Measurements from ENCODE around the gene BCL2L1. TPM values are rescaled to one million over a fixed set of nuclear protein-coding genes. Genes with fewer than 3 reads are reported as not detected.

The BCL2L1 gene
- total RNA-seq, 1 donor from 2014 or later = 200 TPM

GRCh38 chr20:31723069-31723318 is 326 bp upstream of the BCL2L1 start:
- intact Hi-C loops (cut with DNase I) = loop anchor here (1.0 to 10.0 kb wide), 5 partner anchors 24 to 162 kb away; partner anchors contain the start of gene FOXS1

DNA sequence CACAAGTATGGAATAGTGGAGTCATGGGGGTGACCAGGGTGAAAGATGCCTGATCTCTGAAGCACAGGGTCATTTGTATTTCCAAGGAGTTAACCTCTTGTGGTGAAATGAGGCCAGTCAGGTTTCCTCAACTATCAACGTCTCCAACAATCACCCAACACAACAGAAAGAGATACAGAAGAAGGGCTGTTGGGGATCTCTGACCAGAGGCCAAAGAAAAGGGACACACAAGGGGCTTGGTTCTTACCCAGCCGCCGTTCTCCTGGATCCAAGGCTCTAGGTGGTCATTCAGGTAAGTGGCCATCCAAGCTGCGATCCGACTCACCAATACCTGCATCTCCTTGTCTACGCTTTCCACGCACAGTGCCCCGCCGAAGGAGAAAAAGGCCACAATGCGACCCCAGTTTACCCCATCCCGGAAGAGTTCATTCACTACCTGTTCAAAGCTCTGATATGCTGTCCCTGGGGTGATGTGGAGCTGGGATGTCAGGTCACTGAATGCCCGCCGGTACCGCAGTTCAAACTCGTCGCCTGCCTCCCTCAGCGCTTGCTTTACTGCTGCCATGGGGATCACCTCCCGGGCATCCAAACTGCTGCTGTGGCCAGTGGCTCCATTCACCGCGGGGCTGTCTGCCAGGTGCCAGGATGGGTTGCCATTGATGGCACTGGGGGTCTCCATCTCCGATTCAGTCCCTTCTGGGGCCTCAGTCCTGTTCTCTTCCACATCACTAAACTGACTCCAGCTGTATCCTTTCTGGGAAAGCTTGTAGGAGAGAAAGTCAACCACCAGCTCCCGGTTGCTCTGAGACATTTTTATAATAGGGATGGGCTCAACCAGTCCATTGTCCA is 1.0 kb downstream of the BCL2L1 start:
- Histone ChIP-seq H3K27ac (peak overlapping the region; percentile 95 to 98), H3K4me3 (peak overlapping the region; percentile 71 to 82), H3K27me3 (no peaks in the 10 kb centered on the region), H3K4me1 (peaks cover 0 to 23% of the 10 kb centered on the region in 2 donors), H3K9me3 (no peaks in the 10 kb centered on the region), H3K36me3 (peaks cover 2 to 17% of the 10 kb centered on the region in 2 donors)
- TF ChIP-seq, protein P1, sequence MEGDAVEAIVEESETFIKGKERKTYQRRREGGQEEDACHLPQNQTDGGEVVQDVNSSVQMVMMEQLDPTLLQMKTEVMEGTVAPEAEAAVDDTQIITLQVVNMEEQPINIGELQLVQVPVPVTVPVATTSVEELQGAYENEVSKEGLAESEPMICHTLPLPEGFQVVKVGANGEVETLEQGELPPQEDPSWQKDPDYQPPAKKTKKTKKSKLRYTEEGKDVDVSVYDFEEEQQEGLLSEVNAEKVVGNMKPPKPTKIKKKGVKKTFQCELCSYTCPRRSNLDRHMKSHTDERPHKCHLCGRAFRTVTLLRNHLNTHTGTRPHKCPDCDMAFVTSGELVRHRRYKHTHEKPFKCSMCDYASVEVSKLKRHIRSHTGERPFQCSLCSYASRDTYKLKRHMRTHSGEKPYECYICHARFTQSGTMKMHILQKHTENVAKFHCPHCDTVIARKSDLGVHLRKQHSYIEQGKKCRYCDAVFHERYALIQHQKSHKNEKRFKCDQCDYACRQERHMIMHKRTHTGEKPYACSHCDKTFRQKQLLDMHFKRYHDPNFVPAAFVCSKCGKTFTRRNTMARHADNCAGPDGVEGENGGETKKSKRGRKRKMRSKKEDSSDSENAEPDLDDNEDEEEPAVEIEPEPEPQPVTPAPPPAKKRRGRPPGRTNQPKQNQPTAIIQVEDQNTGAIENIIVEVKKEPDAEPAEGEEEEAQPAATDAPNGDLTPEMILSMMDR (IDR thresholded peaks at IDR 0.05) = no peak
- intact Hi-C loops (cut with DNase I) = loop anchor here (1.0 to 10.0 kb wide), 5 partner anchors 8 to 161 kb away; partner anchors contain the start of gene FOXS1
- peak in 1 of 2 donors; percentile 66 for DNase-seq (ENCODE audit: low spot score in 2 of 2)

More at GRCh38 chr20:31723069-31723318, 326 bp upstream of the BCL2L1 start:
- Histone ChIP-seq H3K36me3 (peaks cover 0 to 13% of the 10 kb centered on the region in 2 donors), H3K4me1 (peaks cover 0 to 13% of the 10 kb centered on the region in 2 donors), H3K9me3 (no peaks in the 10 kb centered on the region), H3K4me3 (peak overlapping the region; percentile 71 to 82), H3K27ac (peak overlapping the region; percentile 95 to 98), H3K27me3 (no peaks in the 10 kb centered on the region)
- peak in 1 of 2 donors; percentile 35 for DNase-seq (ENCODE audit: low spot score in 2 of 2)
- TF ChIP-seq, protein P1 (IDR thresholded peaks at IDR 0.05) = no peak

- Histone ChIP-seq H3K36me3 (peaks cover 2 to 17% of the 10 kb centered on the region in 2 donors), H3K4me3 (peak overlapping the region; percentile 71 to 82), H3K27ac (peak overlapping the region; percentile 95 to 98), H3K9me3 (no peaks in the 10 kb centered on the region), H3K4me1 (peaks cover 0 to 28% of the 10 kb centered on the region in 2 donors), H3K27me3 (no peaks in the 10 kb centered on the region)
- peak in 1 of 2 donors; percentile 48 for DNase-seq (ENCODE audit: low spot score in 2 of 2)
- TF ChIP-seq, protein P1 (IDR thresholded peaks at IDR 0.05) = no peak
- intact Hi-C loops (cut with DNase I) = loop anchor here (10.0 kb wide), 1 partner anchor 124 kb away; the partner anchor contains the start of gene FOXS1
Observed at GRCh38 chr20:31720486-31721407, 1.9 kb downstream of the BCL2L1 start.

- H3K27ac ChIP-seq = peak overlapping the region; percentile 95 to 98
- intact Hi-C loops (cut with DNase I) = loop anchor here (10.0 kb wide), 1 partner anchor 125 kb away; the partner anchor contains the start of gene FOXS1
- H3K4me3 ChIP-seq = peak overlapping the region; percentile 71 to 82
- no peaks in the 10 kb centered on the region for H3K9me3 ChIP-seq
- no peaks in the 10 kb centered on the region for H3K27me3 ChIP-seq
- TF ChIP-seq, protein P1 (IDR thresholded peaks at IDR 0.05) = no peak
- no peak for DNase-seq (ENCODE audit: low spot score in 2 of 2)
- peaks cover 2 to 18% of the 10 kb centered on the region in 2 donors for H3K36me3 ChIP-seq
- H3K4me1 ChIP-seq = peaks cover 0 to 37% of the 10 kb centered on the region in 2 donors
Observed at GRCh38 chr20:31719644-31720485, 2.8 kb downstream of the BCL2L1 start.

Data from ascending aorta (tissue), 2 donors.